Peyer's patch (tissue), 4 donors: ENCODE results near the gene ALDH1A2.
"Not testable (repeated sequence)": the region's sequence is repeated elsewhere in the genome, so short reads cannot be mapped to it uniquely, and the experiment has no call there.

ENCODE experiments used
- POLR2A ChIP-seq, 2 donors: fragments of 450-650 bp; IDR thresholded peaks; one replicate each; pipeline ENCODE4 v1.5.1; 2017; ENCODE audit warnings: antibody characterized with exemption in 2 of 2, mild to moderate bottlenecking in 2 of 2, moderate library complexity in 2 of 2
- TF ChIP-seq, protein P1 (sequence below), 6 experiments: fragments of 450-650 bp in 4 of 6; fragments of 200-600 bp in 2 of 6; sonication (generic) in 1 of 6; IDR thresholded peaks; one replicate each; pipeline ENCODE4 v1.5.1; 2017 to 2019; ENCODE audit warnings: antibody characterized with exemption in 6 of 6, mild to moderate bottlenecking in 3 of 6, moderate library complexity in 1 of 6

DNA sequence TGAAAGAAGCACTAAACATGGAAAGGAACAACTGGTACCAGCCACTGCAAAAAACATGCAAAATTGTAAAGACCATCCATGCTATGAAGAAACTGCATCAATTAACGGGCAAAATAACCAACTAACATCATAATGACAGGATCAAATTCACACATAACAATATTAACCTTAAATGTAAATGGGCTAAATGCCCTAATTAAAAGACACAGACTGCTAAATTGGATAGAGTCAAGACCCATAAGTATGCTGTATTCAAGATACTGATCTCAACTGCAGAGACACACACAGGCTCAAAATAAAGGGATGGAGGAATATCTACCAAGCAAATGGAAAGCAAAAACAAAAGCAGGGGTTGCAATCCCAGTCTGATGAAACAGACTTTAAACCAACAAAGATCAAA is 37.1 kb downstream of the ALDH1A2 start:
- TF ChIP-seq, protein P1, sequence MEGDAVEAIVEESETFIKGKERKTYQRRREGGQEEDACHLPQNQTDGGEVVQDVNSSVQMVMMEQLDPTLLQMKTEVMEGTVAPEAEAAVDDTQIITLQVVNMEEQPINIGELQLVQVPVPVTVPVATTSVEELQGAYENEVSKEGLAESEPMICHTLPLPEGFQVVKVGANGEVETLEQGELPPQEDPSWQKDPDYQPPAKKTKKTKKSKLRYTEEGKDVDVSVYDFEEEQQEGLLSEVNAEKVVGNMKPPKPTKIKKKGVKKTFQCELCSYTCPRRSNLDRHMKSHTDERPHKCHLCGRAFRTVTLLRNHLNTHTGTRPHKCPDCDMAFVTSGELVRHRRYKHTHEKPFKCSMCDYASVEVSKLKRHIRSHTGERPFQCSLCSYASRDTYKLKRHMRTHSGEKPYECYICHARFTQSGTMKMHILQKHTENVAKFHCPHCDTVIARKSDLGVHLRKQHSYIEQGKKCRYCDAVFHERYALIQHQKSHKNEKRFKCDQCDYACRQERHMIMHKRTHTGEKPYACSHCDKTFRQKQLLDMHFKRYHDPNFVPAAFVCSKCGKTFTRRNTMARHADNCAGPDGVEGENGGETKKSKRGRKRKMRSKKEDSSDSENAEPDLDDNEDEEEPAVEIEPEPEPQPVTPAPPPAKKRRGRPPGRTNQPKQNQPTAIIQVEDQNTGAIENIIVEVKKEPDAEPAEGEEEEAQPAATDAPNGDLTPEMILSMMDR (IDR thresholded peaks at IDR 0.05), result not testable (repeated sequence)
- TF ChIP-seq POLR2A (IDR thresholded peaks at IDR 0.05), result not testable (repeated sequence)
